Naive thymus-derived CD4-positive, alpha-beta T cell (primary cell): ENCODE results near the gene CFAP74. TPM values are rescaled to one million over a fixed set of nuclear protein-coding genes. Genes with fewer than 3 reads are reported as not detected.
"Not testable (repeated sequence)": the region's sequence is repeated elsewhere in the genome, so short reads cannot be mapped to it uniquely, and the experiment has no call there.

Experiments
- ATAC-seq: fragments of 150-1000 bp; cut with Tn5 transposase; 2 replicates; pipeline ENCODE4 v1.10.0; 2021; ENCODE audit warnings: mild to moderate bottlenecking, moderate library complexity
- CTCF ChIA-PET: fragments of 350-600 bp; sonication (Branson Sonifier 250); formaldehyde crosslinking; loops from one replicate; lab custom pipeline; 2021; ENCODE audit warnings: antibody characterized with exemption; lab: Charles Lee
- POLR2A ChIA-PET: fragments of 350-600 bp; sonication (Branson Sonifier 250); formaldehyde crosslinking; loops from one replicate; lab custom pipeline; 2021; ENCODE audit warnings: antibody characterized with exemption, inconsistent platforms; lab: Charles Lee
- DNase-seq, 9 donors: peaks; one replicate each; pipeline versions ENCODE4 v3.0.0 to v3.0.0-alpha.2; 2020 to 2022; ENCODE audit warnings: mixed read lengths in 1 of 9
- H3K27ac ChIP-seq: one replicate; pipeline ENCODE4 v1.7.0; 2013; ENCODE audit warnings: mild to moderate bottlenecking, low read depth, low read length, moderate library complexity
- H3K27me3 ChIP-seq, 2 donors: one replicate each; pipeline ENCODE4 v1.7.0; 2013; ENCODE audit warnings: low read length in 2 of 2, mild to moderate bottlenecking in 2 of 2, moderate library complexity in 2 of 2; ENCODE audit not compliant: control insufficient read depth in 2 of 2, insufficient read depth in 2 of 2
- H3K36me3 ChIP-seq, 3 experiments: 1 replicate in 2 of 3; 2 replicates in 1 of 3; pipeline ENCODE4 v1.7.0; 2013; ENCODE audit warnings: low read length in 3 of 3, mild to moderate bottlenecking in 3 of 3, moderate library complexity in 1 of 3; ENCODE audit not compliant: insufficient read depth in 3 of 3, control insufficient read depth in 2 of 3
- H3K4me1 ChIP-seq, 2 donors: one replicate each; pipeline ENCODE4 v1.7.0; 2013; ENCODE audit warnings: low read length in 2 of 2, mild to moderate bottlenecking in 2 of 2, moderate library complexity in 1 of 2; ENCODE audit not compliant: control insufficient read depth in 2 of 2, insufficient read depth in 2 of 2
- H3K4me3 ChIP-seq: 2 replicates; pipeline ENCODE4 v1.7.0; 2013; ENCODE audit warnings: mild to moderate bottlenecking, low read length
- H3K9me3 ChIP-seq, 3 experiments: 1 replicate in 2 of 3; 2 replicates in 1 of 3; pipeline ENCODE4 v1.7.0; 2013; ENCODE audit warnings: low read length in 3 of 3; ENCODE audit not compliant: control insufficient read depth in 2 of 3
- H3K27ac Mint-ChIP-seq, 9 donors: one replicate each; pipeline ENCODE4 v1.8.0; 2020 to 2022; ENCODE audit warnings: mixed read lengths in 9 of 9, mild to moderate bottlenecking in 8 of 9, moderate library complexity in 5 of 9, inconsistent platforms in 2 of 9
- H3K27me3 Mint-ChIP-seq, 5 donors: one replicate each; pipeline ENCODE4 v1.8.0; 2021 to 2022; ENCODE audit warnings: mixed read lengths in 5 of 5, mild to moderate bottlenecking in 1 of 5
- H3K36me3 Mint-ChIP-seq, 5 donors: one replicate each; pipeline ENCODE4 v1.8.0; 2020 to 2022; ENCODE audit warnings: mixed read lengths in 5 of 5, mild to moderate bottlenecking in 3 of 5, inconsistent platforms in 1 of 5
- H3K4me1 Mint-ChIP-seq, 7 donors: one replicate each; pipeline ENCODE4 v1.8.0; 2020 to 2022; ENCODE audit warnings: mixed read lengths in 7 of 7, mild to moderate bottlenecking in 3 of 7, inconsistent platforms in 1 of 7
- H3K4me3 Mint-ChIP-seq, 10 donors: one replicate each; pipeline ENCODE4 v1.8.0; 2020 to 2022; ENCODE audit warnings: mild to moderate bottlenecking in 10 of 10, mixed read lengths in 10 of 10, moderate library complexity in 6 of 10, inconsistent platforms in 2 of 10
- H3K9me3 Mint-ChIP-seq, 11 donors: one replicate each; pipeline ENCODE4 v1.8.0; 2020 to 2022; ENCODE audit warnings: mixed read lengths in 11 of 11, mild to moderate bottlenecking in 4 of 11, inconsistent platforms in 1 of 11, moderate library complexity in 1 of 11
- intact Hi-C, 2 donors: fragments of 100-400 bp; cut with micrococcal nuclease; formaldehyde crosslinking; loops; one replicate each; pipeline ENCODE4 v1.15.1; 2023
- polyA plus RNA-seq, 2 donors: library from polyadenylated mRNA; unstranded; fragments of 300-500 nt; fragmentation: Illumina TruSeq; gene quantifications; one replicate each; pipeline ENCODE4 v1.2.3, GENCODE V29; 2021
- total RNA-seq, 6 experiments: library from RNA in 5 of 6; stranded (reverse) in 5 of 6; gene quantifications; 1 replicate in 5 of 6; 2 replicates in 1 of 6; pipeline ENCODE4 v1.2.3 and lab custom pipeline; 2021 to 2026

Gene CFAP74
- total and polyA plus RNA-seq, 7 experiments from 2014 or later: not detected

DNA sequence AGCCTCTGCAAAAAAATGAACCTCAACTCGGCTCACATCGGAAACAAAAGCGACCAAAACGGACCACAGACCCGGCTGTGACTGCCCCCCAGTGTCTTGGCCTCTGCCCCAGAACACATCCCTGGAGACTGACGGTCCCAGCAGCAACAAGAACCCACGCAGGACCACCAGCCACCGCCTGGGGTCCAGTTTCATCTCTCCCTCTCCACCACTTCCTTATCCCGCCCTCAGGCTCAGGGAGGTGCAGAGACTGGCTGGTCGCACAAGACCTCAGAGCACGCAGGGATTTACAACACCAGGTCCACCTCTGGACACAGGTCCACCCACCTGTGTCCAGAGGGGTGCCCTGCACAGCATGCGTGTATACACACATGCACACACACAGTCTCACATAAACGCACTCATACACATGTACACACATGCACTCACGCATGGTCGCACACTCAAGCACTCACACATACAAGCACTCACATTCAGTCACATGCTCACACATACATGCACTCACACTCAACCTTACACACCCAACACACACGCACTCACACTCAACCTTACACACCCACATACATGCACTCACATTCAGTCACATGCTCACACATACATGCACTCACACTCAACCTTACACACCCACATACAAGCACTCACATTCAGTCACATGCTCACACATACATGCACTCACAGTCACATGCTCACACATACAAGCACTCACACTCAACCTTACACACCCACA, 65.9 kb downstream of the CFAP74 start:
- Mint-ChIP-seq H3K9me3 (peaks cover 0 to 23% (median 0%) of the 10 kb centered on the region in 11 donors), H3K4me3 (no peak overlapping the region), H3K36me3 (peaks cover 0 to 7% (median 0%) of the 10 kb centered on the region in 5 donors), H3K4me1 (no peaks in the 10 kb centered on the region), H3K27me3 (no peaks in the 10 kb centered on the region), H3K27ac (no peak overlapping the region)
- ATAC-seq: no peak
- POLR2A ChIA-PET: no interaction called here
- DNase-seq: no peak
- intact Hi-C loops: no loop called here
- Histone ChIP-seq H3K36me3 (no peaks in the 10 kb centered on the region), H3K4me1 (no peaks in the 10 kb centered on the region), H3K9me3 (no peaks in the 10 kb centered on the region), H3K27ac (no peak overlapping the region), H3K4me3 (no peak overlapping the region), H3K27me3 (no peaks in the 10 kb centered on the region)
- CTCF ChIA-PET: no interaction called here

DNA sequence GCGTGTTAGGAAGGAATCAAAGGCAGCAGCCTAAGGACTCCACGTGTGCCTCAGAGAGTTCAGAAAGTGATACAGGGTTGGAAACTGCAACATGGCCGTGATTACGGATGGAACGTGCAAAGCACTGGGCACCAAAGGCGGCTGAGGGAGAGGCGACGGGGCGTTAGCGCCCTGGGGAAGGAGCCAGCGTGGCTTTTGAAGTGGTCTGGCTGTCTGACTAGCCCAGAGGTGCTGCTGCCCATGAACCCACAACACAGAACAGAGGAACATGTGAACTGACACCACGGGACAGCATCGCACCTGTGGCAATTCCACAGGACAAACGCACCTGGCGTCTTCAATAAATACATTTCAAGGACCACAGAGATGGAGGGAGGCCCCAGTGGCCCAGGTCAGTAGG, 66.5 kb downstream of the CFAP74 start:
- ChIA-PET CTCF (no interaction called here), POLR2A (no interaction called here)
- H3K27ac Mint-ChIP-seq: no peak overlapping the region
- Histone ChIP-seq H3K4me1 (no peaks in the 10 kb centered on the region), H3K27me3 (no peaks in the 10 kb centered on the region), H3K36me3 (no peaks in the 10 kb centered on the region), H3K4me3 (no peak overlapping the region), H3K27ac (no peak overlapping the region), H3K9me3 (no peaks in the 10 kb centered on the region)
- peaks cover 0 to 23% (median 0%) of the 10 kb centered on the region in 11 donors for H3K9me3 Mint-ChIP-seq
- peaks cover 0 to 7% (median 0%) of the 10 kb centered on the region in 5 donors for H3K36me3 Mint-ChIP-seq
- no peaks in the 10 kb centered on the region for H3K4me1 Mint-ChIP-seq
- no peaks in the 10 kb centered on the region for H3K27me3 Mint-ChIP-seq
- DNase-seq (no peak), ATAC-seq (no peak)
- intact Hi-C loops: no loop called here
- H3K4me3 Mint-ChIP-seq: no peak overlapping the region

DNA sequence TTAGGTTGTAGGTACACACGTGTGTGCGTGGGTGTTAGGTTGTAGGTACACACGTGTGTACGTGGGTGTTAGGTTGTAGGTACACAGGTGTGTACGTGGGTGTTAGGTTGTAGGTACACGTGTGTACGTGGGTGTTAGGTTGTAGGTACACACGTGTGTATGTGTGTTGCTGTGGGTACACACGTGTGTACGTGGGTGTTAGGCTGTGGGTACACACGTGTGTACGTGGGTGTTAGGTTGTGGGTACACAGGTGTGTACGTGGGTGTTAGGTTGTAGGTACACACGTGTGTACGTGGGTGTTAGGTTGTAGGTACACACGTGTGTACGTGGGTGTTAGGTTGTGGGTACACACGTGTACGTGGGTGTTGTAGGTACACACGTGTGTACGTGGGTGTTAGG, 68.7 kb downstream of the CFAP74 start:
- CTCF ChIA-PET, H3K4me3 ChIP-seq, H3K27me3 ChIP-seq, H3K4me3 Mint-ChIP-seq, DNase-seq, H3K27ac ChIP-seq, POLR2A ChIA-PET, H3K36me3 ChIP-seq, H3K4me1 ChIP-seq, intact Hi-C loops, H3K4me1 Mint-ChIP-seq, H3K36me3 Mint-ChIP-seq, H3K27me3 Mint-ChIP-seq, H3K9me3 ChIP-seq, H3K27ac Mint-ChIP-seq, ATAC-seq: not testable (repeated sequence)
- H3K9me3 Mint-ChIP-seq: peaks cover 0 to 23% (median 0%) of the 10 kb centered on the region in 11 donors

DNA sequence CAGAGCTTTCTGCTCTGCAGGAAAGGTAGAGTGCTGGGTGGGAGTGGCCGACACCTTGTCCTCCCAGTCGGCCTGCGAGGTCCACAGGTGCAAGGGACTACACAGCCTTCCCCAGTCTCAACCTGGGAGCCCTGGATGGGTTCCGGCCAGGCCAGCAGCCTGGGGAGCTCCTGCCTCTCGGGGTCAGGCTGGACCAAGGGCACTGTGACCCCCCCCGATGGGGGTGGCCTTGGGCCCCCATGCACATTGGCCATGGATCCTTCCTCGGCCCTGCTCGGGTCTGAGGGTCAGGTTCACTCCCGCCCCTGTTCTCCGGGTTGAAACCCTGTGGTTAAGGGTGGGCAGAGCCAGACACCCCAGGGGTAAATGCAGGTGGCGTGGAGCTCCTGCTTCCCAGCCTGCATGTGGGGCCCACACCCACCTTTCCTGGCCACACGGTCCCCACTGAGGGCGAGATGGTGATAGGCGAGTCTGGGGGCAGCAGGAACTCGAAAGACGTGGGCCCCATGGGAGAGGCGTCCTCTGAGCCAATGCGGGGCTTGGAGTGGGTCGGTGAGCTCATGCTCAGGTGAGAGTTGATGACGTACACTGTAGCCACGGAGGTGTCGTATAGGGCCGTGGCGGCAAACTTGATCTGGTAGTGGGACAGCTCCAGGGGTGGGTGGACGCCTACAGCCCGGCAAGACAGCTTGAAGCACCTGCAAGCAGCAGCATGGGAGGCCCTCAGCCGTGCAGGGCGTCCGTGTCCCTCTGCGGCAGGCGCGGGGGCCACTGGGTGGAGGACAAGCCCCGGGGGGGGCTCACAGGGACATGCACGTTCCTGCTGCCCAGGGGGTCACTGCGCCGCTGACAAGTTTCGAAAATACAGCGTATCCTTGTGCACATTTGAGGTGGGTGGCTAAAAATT, 73.7 kb downstream of the CFAP74 start:
- H3K9me3 ChIP-seq: no peaks in the 10 kb centered on the region
- Mint-ChIP-seq H3K36me3 (peaks cover 0 to 7% (median 0%) of the 10 kb centered on the region in 5 donors), H3K27ac (no peak overlapping the region), H3K9me3 (peaks cover 0 to 12% (median 0%) of the 10 kb centered on the region in 11 donors), H3K4me3 (no peak overlapping the region), H3K27me3 (no peaks in the 10 kb centered on the region), H3K4me1 (no peaks in the 10 kb centered on the region)
- H3K4me3 ChIP-seq: no peak overlapping the region
- no peaks in the 10 kb centered on the region for H3K4me1 ChIP-seq
- DNase-seq: no peak
- H3K27me3 ChIP-seq: no peaks in the 10 kb centered on the region
- H3K36me3 ChIP-seq: no peaks in the 10 kb centered on the region
- intact Hi-C loops: no loop called here
- no peak overlapping the region for H3K27ac ChIP-seq
- ChIA-PET POLR2A (no interaction called here), CTCF (no interaction called here)
- no peak for ATAC-seq

- POLR2A ChIA-PET: no interaction called here
- Histone ChIP-seq H3K27me3 (no peaks in the 10 kb centered on the region), H3K4me1 (no peaks in the 10 kb centered on the region), H3K9me3 (no peaks in the 10 kb centered on the region), H3K4me3 (no peak overlapping the region), H3K36me3 (no peaks in the 10 kb centered on the region), H3K27ac (no peak overlapping the region)
- CTCF ChIA-PET: no interaction called here
- intact Hi-C loops: no loop called here
- peaks cover 0 to 2% (median 0%) of the 10 kb centered on the region in 5 donors for H3K36me3 Mint-ChIP-seq
- H3K4me1 Mint-ChIP-seq: no peaks in the 10 kb centered on the region
- no peak overlapping the region for H3K4me3 Mint-ChIP-seq
- peaks cover 0 to 5% (median 0%) of the 10 kb centered on the region in 11 donors for H3K9me3 Mint-ChIP-seq
- DNase-seq: no peak
- no peak for ATAC-seq
- H3K27me3 Mint-ChIP-seq: no peaks in the 10 kb centered on the region
- no peak overlapping the region for H3K27ac Mint-ChIP-seq
Observed at GRCh38 chr1:1929102-1929638, 74.4 kb downstream of the CFAP74 start.

GRCh38 chr1:1928231-1929101, 75.1 kb downstream of the CFAP74 start:
- Histone ChIP-seq H3K27me3 (no peaks in the 10 kb centered on the region), H3K36me3 (no peaks in the 10 kb centered on the region), H3K4me1 (no peaks in the 10 kb centered on the region), H3K4me3 (no peak overlapping the region), H3K9me3 (no peaks in the 10 kb centered on the region), H3K27ac (no peak overlapping the region)
- Mint-ChIP-seq H3K9me3 (peaks cover 0 to 1% (median 0%) of the 10 kb centered on the region in 11 donors), H3K27ac (no peak overlapping the region), H3K36me3 (no peaks in the 10 kb centered on the region), H3K4me1 (no peaks in the 10 kb centered on the region), H3K4me3 (no peak overlapping the region), H3K27me3 (no peaks in the 10 kb centered on the region)
- intact Hi-C loops: no loop called here
- ChIA-PET POLR2A (no interaction called here), CTCF (no interaction called here)
- DNase-seq (no peak), ATAC-seq (no peak)
